PC-9 (cell line): ENCODE data around the gene KCNJ15. TPM values are rescaled to one million over a fixed set of nuclear protein-coding genes. Genes with fewer than 3 reads are reported as not detected.

ENCODE experiments used
- BruUV-seq: library from RNA; stranded (reverse); fragments of 400-500 nt; replicated peaks from 2 replicates; lab custom pipeline; 2021; lab: Mats Ljungman, UMichigan
- CTCF ChIA-PET: fragments of 300-600 bp; sonication (Branson Sonifier 250); formaldehyde crosslinking; loops from one replicate; lab custom pipeline; 2022; ENCODE audit warnings: antibody characterized with exemption; lab: Charles Lee
- POLR2A ChIA-PET: fragments of 300-600 bp; sonication (Branson Sonifier 250); formaldehyde crosslinking; loops from one replicate; lab custom pipeline; 2022; ENCODE audit warnings: antibody characterized with exemption; ENCODE audit not compliant: unreplicated experiment; lab: Charles Lee
- DNase-seq, 2 experiments: peaks; one replicate each; pipeline versions ENCODE4 v3.0.0 to v3.0.0-alpha.2; 2015 to 2022; ENCODE audit warnings: mixed read lengths in 1 of 2
- H2AFZ ChIP-seq: fragments of 200-600 bp; sonication (generic); 2 replicates; pipeline ENCODE4 v1.8.1; 2017; ENCODE audit warnings: antibody characterized with exemption
- H3F3A ChIP-seq: fragments of 200-600 bp; sonication (generic); 2 replicates; pipeline ENCODE4 v1.8.1; 2017; ENCODE audit warnings: antibody characterized with exemption, mild to moderate bottlenecking, low read depth; ENCODE audit not compliant: insufficient read depth
- H3K27ac ChIP-seq: fragments of 200-600 bp; sonication (generic); 2 replicates; pipeline ENCODE4 v1.6.1; 2016; ENCODE audit warnings: mixed run types
- H3K27me3 ChIP-seq: fragments of 200-600 bp; sonication (generic); 2 replicates; pipeline ENCODE4 v1.6.1; 2016; ENCODE audit warnings: low read depth, mixed run types; ENCODE audit not compliant: insufficient read depth
- H3K36me3 ChIP-seq: fragments of 200-600 bp; sonication (generic); 2 replicates; pipeline ENCODE4 v1.6.1; 2016; ENCODE audit warnings: low read depth, mixed run types
- H3K4me1 ChIP-seq: fragments of 200-600 bp; sonication (generic); replicated peaks from 2 replicates; pipeline ENCODE4 v1.6.1; 2016; ENCODE audit warnings: mixed run types; ENCODE audit not compliant: insufficient read depth
- H3K4me2 ChIP-seq: fragments of 200-600 bp; sonication (generic); 2 replicates; pipeline ENCODE4 v1.6.1; 2017; ENCODE audit warnings: mixed run types
- H3K4me3 ChIP-seq: fragments of 200-600 bp; sonication (generic); 2 replicates; pipeline ENCODE4 v1.6.1; 2016; ENCODE audit warnings: mixed run types
- H3K79me2 ChIP-seq: fragments of 200-600 bp; sonication (generic); 2 replicates; pipeline ENCODE4 v1.6.1; 2017; ENCODE audit warnings: low read depth, mixed run types
- H3K9me2 ChIP-seq: fragments of 200-600 bp; sonication (generic); 2 replicates; pipeline ENCODE4 v1.8.1; 2017; ENCODE audit warnings: mild to moderate bottlenecking; ENCODE audit not compliant: insufficient read depth
- H3K9me3 ChIP-seq: fragments of 200-600 bp; sonication (generic); 2 replicates; pipeline ENCODE4 v1.8.1; 2016; ENCODE audit warnings: low read depth; ENCODE audit not compliant: insufficient read depth
- H4K20me1 ChIP-seq: fragments of 200-600 bp; sonication (generic); 2 replicates; pipeline ENCODE4 v1.8.1; 2017; ENCODE audit not compliant: insufficient read depth
- EZH2 ChIP-seq: fragments of 200-600 bp; sonication (generic); IDR thresholded peaks from 2 replicates; pipeline ENCODE4 v1.8.0; 2017; ENCODE audit warnings: antibody characterized with exemption, low read depth
- intact Hi-C: fragments of 100-400 bp; cut with micrococcal nuclease; formaldehyde crosslinking; loops from one replicate; pipeline ENCODE4 v1.10.0; 2022; ENCODE audit not compliant: unreplicated experiment
- total RNA-seq: library from RNA; stranded (reverse); gene quantifications from 2 replicates; pipeline ENCODE4 v1.2.3, GENCODE V29; 2021
- TF ChIP-seq, protein P1 (sequence below): fragments of 200-600 bp; sonication (generic); conservative IDR thresholded peaks from 2 replicates; pipeline ENCODE4 v1.6.1; 2017; ENCODE audit warnings: mixed run types, antibody characterized with exemption, mild to moderate bottlenecking, moderate library complexity

The KCNJ15 gene
- total RNA-seq, 1 experiment from 2014 or later, result not detected

DNA sequence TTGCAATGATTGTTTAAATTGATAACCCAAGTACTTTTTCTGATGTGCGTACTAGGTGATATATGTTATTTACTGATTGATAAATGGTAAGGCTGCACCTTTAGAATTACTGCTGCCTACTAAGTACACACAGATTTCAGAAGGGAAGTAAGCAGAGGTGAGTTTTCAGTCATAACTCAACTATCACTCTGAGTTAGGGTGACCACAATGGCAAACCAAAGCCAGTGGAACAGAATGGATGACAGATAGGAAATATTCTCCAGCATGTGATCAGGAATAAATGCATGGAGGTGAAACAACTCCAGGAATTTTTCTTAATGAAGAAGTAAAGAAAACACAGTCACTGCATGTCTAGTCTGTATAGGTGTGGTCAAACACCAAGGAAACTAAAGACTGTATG is 7.5 kb upstream of the KCNJ15 start:
- Histone ChIP-seq H3K79me2 (no peaks in the 10 kb centered on the region), H4K20me1 (no peaks in the 10 kb centered on the region), H3K4me3 (no peak overlapping the region), H3K9me3 (no peaks in the 10 kb centered on the region), H3K4me2 (no peak overlapping the region), H3K27ac (no peak overlapping the region), H2AFZ (no peak overlapping the region), H3K27me3 (no peaks in the 10 kb centered on the region; the same call in 1 of the 2 replicates), H3K4me1 (no peaks in the 10 kb centered on the region), H3K9me2 (no peaks in the 10 kb centered on the region), H3F3A (no peaks in the 10 kb centered on the region), H3K36me3 (no peaks in the 10 kb centered on the region)
- TF ChIP-seq EZH2, result no peak
- TF ChIP-seq, protein P1, sequence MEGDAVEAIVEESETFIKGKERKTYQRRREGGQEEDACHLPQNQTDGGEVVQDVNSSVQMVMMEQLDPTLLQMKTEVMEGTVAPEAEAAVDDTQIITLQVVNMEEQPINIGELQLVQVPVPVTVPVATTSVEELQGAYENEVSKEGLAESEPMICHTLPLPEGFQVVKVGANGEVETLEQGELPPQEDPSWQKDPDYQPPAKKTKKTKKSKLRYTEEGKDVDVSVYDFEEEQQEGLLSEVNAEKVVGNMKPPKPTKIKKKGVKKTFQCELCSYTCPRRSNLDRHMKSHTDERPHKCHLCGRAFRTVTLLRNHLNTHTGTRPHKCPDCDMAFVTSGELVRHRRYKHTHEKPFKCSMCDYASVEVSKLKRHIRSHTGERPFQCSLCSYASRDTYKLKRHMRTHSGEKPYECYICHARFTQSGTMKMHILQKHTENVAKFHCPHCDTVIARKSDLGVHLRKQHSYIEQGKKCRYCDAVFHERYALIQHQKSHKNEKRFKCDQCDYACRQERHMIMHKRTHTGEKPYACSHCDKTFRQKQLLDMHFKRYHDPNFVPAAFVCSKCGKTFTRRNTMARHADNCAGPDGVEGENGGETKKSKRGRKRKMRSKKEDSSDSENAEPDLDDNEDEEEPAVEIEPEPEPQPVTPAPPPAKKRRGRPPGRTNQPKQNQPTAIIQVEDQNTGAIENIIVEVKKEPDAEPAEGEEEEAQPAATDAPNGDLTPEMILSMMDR, result no peak
- ChIA-PET POLR2A (no interaction called here), CTCF (no interaction called here)
- BruUV-seq, result no TSS peak
- DNase-seq, result no peak
- intact Hi-C loops, result no loop called here

DNA sequence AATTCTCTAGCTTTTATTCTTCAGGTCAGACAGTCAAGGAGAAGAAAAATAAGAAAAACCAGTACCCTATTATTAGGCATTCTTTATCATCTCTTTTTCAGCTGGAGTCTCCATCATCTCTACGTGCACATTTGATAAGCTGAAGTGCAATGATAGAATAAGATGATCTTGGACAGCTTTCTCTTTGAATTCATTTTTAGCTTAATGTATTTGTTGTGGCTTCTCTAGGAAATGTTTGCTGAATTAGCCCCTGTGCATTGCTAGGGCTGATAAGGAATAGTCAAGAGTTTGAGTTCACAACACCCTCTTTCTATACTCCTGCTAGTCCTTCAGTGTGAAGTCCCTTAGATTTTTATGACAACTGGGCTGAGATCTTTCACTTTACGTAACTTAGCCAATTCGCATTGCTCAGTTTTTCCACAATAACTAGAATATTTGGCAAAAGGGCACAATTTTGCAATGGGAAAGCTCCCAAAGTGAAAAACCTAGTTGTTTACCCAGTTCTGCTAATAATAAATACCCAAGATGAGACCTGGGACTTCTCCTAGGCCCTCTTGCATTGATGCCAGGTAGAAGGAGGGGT is 7.0 kb upstream of the KCNJ15 start:
- POLR2A ChIA-PET, result no interaction called here
- Histone ChIP-seq H3K36me3 (no peaks in the 10 kb centered on the region), H3K4me1 (no peaks in the 10 kb centered on the region), H3K9me3 (no peaks in the 10 kb centered on the region), H3K4me2 (no peak overlapping the region), H4K20me1 (no peaks in the 10 kb centered on the region), H3K79me2 (no peaks in the 10 kb centered on the region), H3K4me3 (no peak overlapping the region), H3K27ac (no peak overlapping the region), H2AFZ (no peak overlapping the region), H3K9me2 (no peaks in the 10 kb centered on the region), H3K27me3 (no peaks in the 10 kb centered on the region), H3F3A (no peaks in the 10 kb centered on the region)
- CTCF ChIA-PET, result no interaction called here
- TF ChIP-seq, protein P1, result no peak
- TF ChIP-seq EZH2, result no peak
- DNase-seq, result no peak
- intact Hi-C loops, result no loop called here
- BruUV-seq, result no TSS peak

DNA sequence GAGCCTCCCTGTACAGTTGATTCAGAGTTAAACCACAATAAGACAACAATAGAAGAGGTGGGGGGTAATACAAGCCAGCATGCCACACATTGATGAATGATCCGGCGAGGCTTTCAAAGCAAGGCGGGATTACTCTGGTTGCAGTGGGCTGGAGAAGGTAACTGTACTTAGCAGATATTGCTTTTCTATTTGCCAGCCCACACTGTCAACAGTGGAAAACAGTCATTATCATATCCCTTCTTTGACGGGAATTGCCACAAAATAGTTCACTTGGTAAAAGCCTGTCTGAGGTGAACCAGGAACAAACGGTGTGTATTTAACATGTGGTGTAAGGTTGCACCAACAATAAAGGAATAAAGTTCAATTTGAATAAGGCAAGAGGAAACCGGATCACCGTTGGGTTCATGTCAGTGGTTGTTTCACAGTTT is 5.8 kb upstream of the KCNJ15 start:
- no TSS peak for BruUV-seq
- no peak for DNase-seq
- Histone ChIP-seq H3K4me1 (no peaks in the 10 kb centered on the region), H4K20me1 (no peaks in the 10 kb centered on the region), H3K27me3 (no peaks in the 10 kb centered on the region), H3K36me3 (no peaks in the 10 kb centered on the region), H3K9me2 (no peaks in the 10 kb centered on the region), H3K4me3 (no peak overlapping the region), H3K4me2 (no peak overlapping the region), H3K27ac (no peak overlapping the region), H3K79me2 (no peaks in the 10 kb centered on the region), H3K9me3 (no peaks in the 10 kb centered on the region), H3F3A (no peaks in the 10 kb centered on the region), H2AFZ (no peak overlapping the region)
- CTCF ChIA-PET, result no interaction called here
- POLR2A ChIA-PET, result no interaction called here
- intact Hi-C loops, result no loop called here
- TF ChIP-seq EZH2, result no peak
- TF ChIP-seq, protein P1, result no peak
